Nephron (organoid): ENCODE measurements around the gene PLEKHM2.

Source experiments
- H3K27ac Mint-ChIP-seq, 3 experiments: 2 replicates each; pipeline ENCODE4 v1.8.0; 2020; ENCODE audit warnings: mixed read lengths in 3 of 3, mild to moderate bottlenecking in 2 of 3, moderate library complexity in 1 of 3
- H3K27me3 Mint-ChIP-seq: 2 replicates; pipeline ENCODE4 v1.8.0; 2021; ENCODE audit warnings: low read depth, mild to moderate bottlenecking, moderate library complexity, mixed read lengths
- H3K36me3 Mint-ChIP-seq: 2 replicates; pipeline ENCODE4 v1.8.0; 2020; ENCODE audit warnings: low read depth, mixed read lengths
- H3K4me1 Mint-ChIP-seq: 2 replicates; pipeline ENCODE4 v1.8.0; 2020; ENCODE audit warnings: mixed read lengths
- H3K4me3 Mint-ChIP-seq, 3 experiments: 2 replicates each; pipeline ENCODE4 v1.8.0; 2020; ENCODE audit warnings: mild to moderate bottlenecking in 3 of 3, mixed read lengths in 3 of 3, moderate library complexity in 2 of 3
- H3K9me3 Mint-ChIP-seq: 2 replicates; pipeline ENCODE4 v1.8.0; 2020; ENCODE audit warnings: mixed read lengths
- CTCF ChIP-seq, 3 experiments: fragments of 200-600 bp; sonication (generic); IDR thresholded peaks; one replicate each; pipeline ENCODE4 v1.5.0; 2021; ENCODE audit warnings: antibody characterized with exemption in 3 of 3; ENCODE audit not compliant: unreplicated experiment in 3 of 3

The PLEKHM2 gene

GRCh38 chr1:15736892-15737261, 52.8 kb downstream of the PLEKHM2 start:
- H3K36me3 Mint-ChIP-seq, result peaks cover 12% of the 10 kb centered on the region
- H3K4me3 Mint-ChIP-seq, result peak overlapping the region in 1 of 3 experiments; percentile 49
- no peak overlapping the region for H3K27ac Mint-ChIP-seq
- TF ChIP-seq CTCF (IDR thresholded peaks at IDR 0.05; ENCODE audit: unreplicated experiment in 3 of 3), result no peak
- no peaks in the 10 kb centered on the region for H3K9me3 Mint-ChIP-seq
- H3K27me3 Mint-ChIP-seq, result no peaks in the 10 kb centered on the region
- H3K4me1 Mint-ChIP-seq, result peaks cover 21% of the 10 kb centered on the region

GRCh38 chr1:15737324-15738319, 53.5 kb downstream of the PLEKHM2 start:
- Mint-ChIP-seq H3K27ac (peak overlapping the region; percentile 50 to 91 (median 74)), H3K36me3 (peaks cover 9% of the 10 kb centered on the region), H3K4me1 (peaks cover 21% of the 10 kb centered on the region), H3K4me3 (peak overlapping the region in 2 of 3 experiments; percentile 55 to 62), H3K9me3 (no peaks in the 10 kb centered on the region), H3K27me3 (no peaks in the 10 kb centered on the region)
- no peak for TF ChIP-seq CTCF (IDR thresholded peaks at IDR 0.05; ENCODE audit: unreplicated experiment in 3 of 3)

- H3K27me3 Mint-ChIP-seq, result no peaks in the 10 kb centered on the region
- H3K9me3 Mint-ChIP-seq, result no peaks in the 10 kb centered on the region
- peak overlapping the region in 1 of 3 experiments; percentile 42 for H3K4me3 Mint-ChIP-seq
- H3K27ac Mint-ChIP-seq, result peak overlapping the region in 1 of 3 experiments; percentile 65
- H3K4me1 Mint-ChIP-seq, result peaks cover 21% of the 10 kb centered on the region
- peaks cover 4% of the 10 kb centered on the region for H3K36me3 Mint-ChIP-seq
- no peak for TF ChIP-seq CTCF (IDR thresholded peaks at IDR 0.05; ENCODE audit: unreplicated experiment in 3 of 3)
These were observed 54.4 kb downstream of the PLEKHM2 start for GRCh38 chr1:15738416-15739113.

GRCh38 chr1:15739259-15739658, 55.1 kb downstream of the PLEKHM2 start:
- H3K36me3 Mint-ChIP-seq, result peaks cover 4% of the 10 kb centered on the region
- H3K9me3 Mint-ChIP-seq, result no peaks in the 10 kb centered on the region
- H3K4me3 Mint-ChIP-seq, result no peak overlapping the region
- H3K27ac Mint-ChIP-seq, result no peak overlapping the region
- H3K4me1 Mint-ChIP-seq, result peaks cover 21% of the 10 kb centered on the region
- no peaks in the 10 kb centered on the region for H3K27me3 Mint-ChIP-seq
- TF ChIP-seq CTCF (IDR thresholded peaks at IDR 0.05; ENCODE audit: unreplicated experiment in 3 of 3), result no peak

GRCh38 chr1:15739745-15740144, 55.6 kb downstream of the PLEKHM2 start:
- Mint-ChIP-seq H3K27me3 (no peaks in the 10 kb centered on the region), H3K9me3 (no peaks in the 10 kb centered on the region), H3K4me1 (peaks cover 21% of the 10 kb centered on the region), H3K4me3 (no peak overlapping the region), H3K27ac (no peak overlapping the region), H3K36me3 (peaks cover 4% of the 10 kb centered on the region)
- TF ChIP-seq CTCF (IDR thresholded peaks at IDR 0.05; ENCODE audit: unreplicated experiment in 3 of 3), result no peak
